ENCODE data around the gene KLF9.
A peak's percentile ranks its signal among the peaks of the same experiment; 100 is the strongest.

The KLF9 gene

DNA sequence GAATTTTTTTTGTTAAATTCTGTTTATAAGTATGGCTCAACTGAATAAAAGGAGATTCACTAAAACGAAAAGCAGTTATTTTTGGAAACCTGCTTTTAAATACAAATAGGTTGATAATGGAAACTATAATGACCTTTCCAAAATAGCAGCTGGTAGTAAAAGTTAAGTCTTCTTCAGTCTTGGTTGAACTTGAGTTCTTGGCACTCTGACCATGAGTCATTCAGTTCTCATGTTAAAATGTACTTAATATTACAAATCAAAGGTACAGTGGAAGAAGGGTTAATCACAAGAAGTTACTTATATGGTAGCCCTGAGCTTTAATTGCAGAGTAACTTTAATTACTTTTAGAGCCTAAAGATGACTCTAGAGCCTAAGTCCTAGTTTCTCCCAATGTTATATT lies 62.1 kb downstream of the KLF9 start:
- DNase-seq, result no peak

DNA sequence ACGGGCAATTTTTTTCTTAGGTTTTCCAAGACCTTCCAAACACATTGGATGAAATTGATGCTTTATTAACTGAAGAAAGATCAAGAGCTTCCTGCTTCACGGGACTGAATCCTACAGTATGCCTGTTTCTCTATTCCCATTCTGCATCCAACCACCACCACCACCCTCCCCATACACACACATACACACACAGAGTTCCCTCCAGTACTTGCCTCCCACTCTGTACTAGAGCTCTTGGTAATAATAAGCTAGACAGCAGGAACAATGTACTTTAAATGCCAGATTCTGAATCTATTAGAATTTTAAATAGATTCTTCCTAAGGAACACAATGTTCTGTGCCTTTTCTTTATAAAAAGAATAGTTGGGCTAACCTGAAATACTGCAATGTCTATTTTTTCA lies 67.4 kb downstream of the KLF9 start:
- no peak for DNase-seq

DNA sequence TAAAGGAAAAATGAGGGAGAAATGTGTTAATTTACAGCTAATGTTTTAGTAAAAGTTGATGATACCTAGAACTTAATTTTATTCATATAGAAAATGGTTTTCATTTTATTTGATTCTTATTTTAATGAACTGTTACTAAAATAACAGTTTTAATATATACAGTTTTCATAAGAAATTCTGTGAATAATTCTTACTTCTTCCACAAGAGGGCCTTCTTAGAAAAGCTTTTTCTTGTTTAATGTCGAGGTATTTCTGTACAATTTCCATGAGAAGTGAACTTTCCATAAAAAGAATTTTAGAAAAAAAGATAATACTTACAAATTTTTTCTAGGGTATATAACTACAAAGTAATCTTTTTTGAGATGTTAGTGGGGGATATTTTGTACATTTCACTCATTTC lies 73.9 kb downstream of the KLF9 start:
- peak; percentile 61 for DNase-seq

All from eye (tissue), 1 donor.